HEK293 (cell line): Measurements from ENCODE around the gene ICE1.

Experiments
- GFI1B ChIP-seq: fragments of 450-650 bp; formaldehyde crosslinking; IDR thresholded peaks from 2 replicates; pipeline ENCODE4 v1.5.1; 2016; ENCODE audit warnings: missing biosample characterization, missing genetic modification characterization
- GLI2 ChIP-seq: fragments of 450-650 bp; formaldehyde crosslinking; IDR thresholded peaks from 2 replicates; pipeline ENCODE4; 2017; ENCODE audit warnings: missing biosample characterization, missing genetic modification characterization, low read depth, borderline replicate concordance
- TSHZ1 ChIP-seq: fragments of 450-650 bp; formaldehyde crosslinking; IDR thresholded peaks from 2 replicates; pipeline ENCODE4 v1.5.1; 2016; ENCODE audit warnings: missing biosample characterization, missing genetic modification characterization, borderline replicate concordance
- ZBTB11 ChIP-seq: fragments of 450-650 bp; formaldehyde crosslinking; conservative IDR thresholded peaks from 2 replicates; pipeline ENCODE4 v1.5.1; 2016; ENCODE audit warnings: low read depth, missing biosample characterization, missing genetic modification characterization
- ZNF138 ChIP-seq: fragments of 450-650 bp; formaldehyde crosslinking; IDR thresholded peaks from 2 replicates; pipeline ENCODE4 v1.5.1; 2016; ENCODE audit warnings: missing biosample characterization, missing genetic modification characterization, borderline replicate concordance
- ZNF140 ChIP-seq: fragments of 450-650 bp; formaldehyde crosslinking; IDR thresholded peaks from 2 replicates; pipeline ENCODE4 v1.5.1; 2016; ENCODE audit warnings: missing biosample characterization, missing genetic modification characterization
- ZNF19 ChIP-seq: fragments of 450-650 bp; formaldehyde crosslinking; IDR thresholded peaks from 2 replicates; pipeline ENCODE4; 2016; ENCODE audit warnings: missing biosample characterization, missing genetic modification characterization, low read depth
- ZNF202 ChIP-seq: fragments of 450-650 bp; formaldehyde crosslinking; IDR thresholded peaks from 2 replicates; pipeline ENCODE4 v1.5.1; 2016; ENCODE audit warnings: missing biosample characterization, missing genetic modification characterization, borderline replicate concordance
- ZNF266 ChIP-seq: fragments of 450-650 bp; formaldehyde crosslinking; IDR thresholded peaks from 2 replicates; pipeline ENCODE4 v1.5.1; 2016; ENCODE audit warnings: missing biosample characterization, missing genetic modification characterization, low read depth
- ZNF292 ChIP-seq: fragments of 450-650 bp; formaldehyde crosslinking; IDR thresholded peaks from 2 replicates; pipeline ENCODE4 v1.5.1; 2016; ENCODE audit warnings: low read depth, missing biosample characterization, missing genetic modification characterization, borderline replicate concordance
- ZNF394 ChIP-seq: fragments of 450-650 bp; formaldehyde crosslinking; IDR thresholded peaks from 2 replicates; pipeline ENCODE4 v1.5.1; 2016; ENCODE audit warnings: missing biosample characterization, missing genetic modification characterization, mild to moderate bottlenecking, moderate library complexity, borderline replicate concordance
- ZNF433 ChIP-seq: fragments of 450-650 bp; formaldehyde crosslinking; IDR thresholded peaks from 2 replicates; pipeline ENCODE4 v1.5.1; 2016; ENCODE audit warnings: missing biosample characterization, missing genetic modification characterization, low read depth
- ZNF514 ChIP-seq: fragments of 450-650 bp; formaldehyde crosslinking; IDR thresholded peaks from 2 replicates; pipeline ENCODE4 v1.5.1; 2016; ENCODE audit warnings: missing biosample characterization, missing genetic modification characterization
- ZNF518A ChIP-seq: fragments of 450-650 bp; formaldehyde crosslinking; conservative IDR thresholded peaks from 2 replicates; pipeline ENCODE4 v1.5.1; 2016; ENCODE audit warnings: low read depth, missing biosample characterization, missing genetic modification characterization
- ZNF555 ChIP-seq: fragments of 450-650 bp; formaldehyde crosslinking; conservative IDR thresholded peaks from 2 replicates; pipeline ENCODE4 v1.5.1; 2017; ENCODE audit warnings: missing biosample characterization, mild to moderate bottlenecking, missing genetic modification characterization, inconsistent platforms
- ZNF704 ChIP-seq: fragments of 450-650 bp; formaldehyde crosslinking; IDR thresholded peaks from 2 replicates; pipeline ENCODE4 v1.5.1; 2016; ENCODE audit warnings: missing biosample characterization, missing genetic modification characterization

The ICE1 gene

GRCh38 chr5:5395093-5395492, 27.4 kb upstream of the ICE1 start (continued):
- peak; percentile 87 for TF ChIP-seq ZBTB11 (tag by site-specific recombination)
- TF ChIP-seq ZNF138 (tag by site-specific recombination), result peak; percentile 71; the same call in 1 of the 2 replicates
- TF ChIP-seq ZNF518A (tag by site-specific recombination), result peak; percentile 92
- peak; percentile 86 for TF ChIP-seq ZNF292 (tag by site-specific recombination)
- peak; percentile 82; the same call in 1 of the 2 replicates for TF ChIP-seq ZNF140 (tag by site-specific recombination)
- TF ChIP-seq ZNF704, result 0 out of 2 replicates have a peak, but pooled peaks have one; percentile 43
- TF ChIP-seq ZNF433 (tag by site-specific recombination), result peak; percentile 95
- TF ChIP-seq ZNF202 (tag by site-specific recombination), result peak; percentile 99
- peak; percentile 87 for TF ChIP-seq ZNF266 (tag by site-specific recombination)
- peak; percentile 90; the same call in 1 of the 2 replicates for TF ChIP-seq ZNF394 (tag by site-specific recombination)
- peak; percentile 95 for TF ChIP-seq ZNF555 (tag by site-specific recombination)
- TF ChIP-seq ZNF514, result 0 out of 2 replicates have a peak, but pooled peaks have one; percentile 47
- 0 out of 2 replicates have a peak, but pooled peaks have one; percentile 15 for TF ChIP-seq GFI1B
- peak; percentile 10; the same call in 1 of the 2 replicates for TF ChIP-seq GLI2
- peak; percentile 94 for TF ChIP-seq ZNF19 (tag by site-specific recombination)
- peak; percentile 18; the same call in 1 of the 2 replicates for TF ChIP-seq TSHZ1 (tag by site-specific recombination)
- TF ChIP-seq, all 188 proteins: peak for 39; not testable (repeated sequence) for 149
